GM23338 (cell line): ENCODE data around the gene SLC17A8.

Source experiments
- EZH2 ChIP-seq: fragments of 200-600 bp; sonication (generic); IDR thresholded peaks from one replicate; pipeline ENCODE4 v1.8.0; 2017; ENCODE audit warnings: antibody characterized with exemption, mild to moderate bottlenecking, low read depth; ENCODE audit not compliant: unreplicated experiment
- ZNF114 ChIP-seq: fragments of 250-450 bp; sonication (Bioruptor Pico); IDR thresholded peaks from 2 replicates; pipeline ENCODE4 v1.5.0; 2020; ENCODE audit warnings: mild to moderate bottlenecking, moderate library complexity
- TF ChIP-seq, protein P1 (sequence below), 2 experiments: fragments of 200-600 bp in 1 of 2; sonication (generic) in 1 of 2; conservative IDR thresholded peaks; 2 replicates each; pipeline versions ENCODE4 v1.5.1 to v1.6.1; 2016 to 2017; ENCODE audit warnings: antibody characterized with exemption in 2 of 2, low read depth in 2 of 2, mild to moderate bottlenecking in 2 of 2, moderate library complexity in 1 of 2
- TF ChIP-seq, protein P2 (sequence below): IDR thresholded peaks from one replicate; pipeline ENCODE4 v1.6.1; 2018; ENCODE audit warnings: antibody characterized with exemption; ENCODE audit not compliant: unreplicated experiment

DNA sequence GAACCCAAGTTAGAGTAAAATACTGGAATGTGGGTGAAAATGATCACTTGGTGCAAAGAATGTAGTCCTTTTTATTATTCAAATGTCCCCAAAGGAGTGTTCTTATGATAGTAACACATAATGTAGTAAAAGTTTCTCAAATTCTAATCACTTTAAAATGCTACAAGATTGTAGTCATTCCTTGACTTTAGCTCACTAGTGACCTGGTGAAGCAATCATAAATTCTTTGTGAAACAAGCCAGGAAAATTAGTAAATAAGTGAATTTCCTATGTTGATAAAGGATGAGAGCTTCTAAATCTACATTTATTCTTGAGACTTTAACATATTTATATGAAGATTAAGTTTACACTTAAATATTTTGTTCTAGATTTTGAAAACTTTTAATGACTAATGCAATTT lies 30.7 kb upstream of the SLC17A8 start:
- TF ChIP-seq, protein P1, sequence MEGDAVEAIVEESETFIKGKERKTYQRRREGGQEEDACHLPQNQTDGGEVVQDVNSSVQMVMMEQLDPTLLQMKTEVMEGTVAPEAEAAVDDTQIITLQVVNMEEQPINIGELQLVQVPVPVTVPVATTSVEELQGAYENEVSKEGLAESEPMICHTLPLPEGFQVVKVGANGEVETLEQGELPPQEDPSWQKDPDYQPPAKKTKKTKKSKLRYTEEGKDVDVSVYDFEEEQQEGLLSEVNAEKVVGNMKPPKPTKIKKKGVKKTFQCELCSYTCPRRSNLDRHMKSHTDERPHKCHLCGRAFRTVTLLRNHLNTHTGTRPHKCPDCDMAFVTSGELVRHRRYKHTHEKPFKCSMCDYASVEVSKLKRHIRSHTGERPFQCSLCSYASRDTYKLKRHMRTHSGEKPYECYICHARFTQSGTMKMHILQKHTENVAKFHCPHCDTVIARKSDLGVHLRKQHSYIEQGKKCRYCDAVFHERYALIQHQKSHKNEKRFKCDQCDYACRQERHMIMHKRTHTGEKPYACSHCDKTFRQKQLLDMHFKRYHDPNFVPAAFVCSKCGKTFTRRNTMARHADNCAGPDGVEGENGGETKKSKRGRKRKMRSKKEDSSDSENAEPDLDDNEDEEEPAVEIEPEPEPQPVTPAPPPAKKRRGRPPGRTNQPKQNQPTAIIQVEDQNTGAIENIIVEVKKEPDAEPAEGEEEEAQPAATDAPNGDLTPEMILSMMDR (conservative IDR thresholded peaks at IDR 0.05; ENCODE audit: low read depth in 2 of 2) = no peak
- TF ChIP-seq EZH2 = no peak
- TF ChIP-seq, protein P2, sequence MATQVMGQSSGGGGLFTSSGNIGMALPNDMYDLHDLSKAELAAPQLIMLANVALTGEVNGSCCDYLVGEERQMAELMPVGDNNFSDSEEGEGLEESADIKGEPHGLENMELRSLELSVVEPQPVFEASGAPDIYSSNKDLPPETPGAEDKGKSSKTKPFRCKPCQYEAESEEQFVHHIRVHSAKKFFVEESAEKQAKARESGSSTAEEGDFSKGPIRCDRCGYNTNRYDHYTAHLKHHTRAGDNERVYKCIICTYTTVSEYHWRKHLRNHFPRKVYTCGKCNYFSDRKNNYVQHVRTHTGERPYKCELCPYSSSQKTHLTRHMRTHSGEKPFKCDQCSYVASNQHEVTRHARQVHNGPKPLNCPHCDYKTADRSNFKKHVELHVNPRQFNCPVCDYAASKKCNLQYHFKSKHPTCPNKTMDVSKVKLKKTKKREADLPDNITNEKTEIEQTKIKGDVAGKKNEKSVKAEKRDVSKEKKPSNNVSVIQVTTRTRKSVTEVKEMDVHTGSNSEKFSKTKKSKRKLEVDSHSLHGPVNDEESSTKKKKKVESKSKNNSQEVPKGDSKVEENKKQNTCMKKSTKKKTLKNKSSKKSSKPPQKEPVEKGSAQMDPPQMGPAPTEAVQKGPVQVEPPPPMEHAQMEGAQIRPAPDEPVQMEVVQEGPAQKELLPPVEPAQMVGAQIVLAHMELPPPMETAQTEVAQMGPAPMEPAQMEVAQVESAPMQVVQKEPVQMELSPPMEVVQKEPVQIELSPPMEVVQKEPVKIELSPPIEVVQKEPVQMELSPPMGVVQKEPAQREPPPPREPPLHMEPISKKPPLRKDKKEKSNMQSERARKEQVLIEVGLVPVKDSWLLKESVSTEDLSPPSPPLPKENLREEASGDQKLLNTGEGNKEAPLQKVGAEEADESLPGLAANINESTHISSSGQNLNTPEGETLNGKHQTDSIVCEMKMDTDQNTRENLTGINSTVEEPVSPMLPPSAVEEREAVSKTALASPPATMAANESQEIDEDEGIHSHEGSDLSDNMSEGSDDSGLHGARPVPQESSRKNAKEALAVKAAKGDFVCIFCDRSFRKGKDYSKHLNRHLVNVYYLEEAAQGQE = no peak
- no peak for TF ChIP-seq ZNF114 (CRISPR knock-in tag)
